Subcutaneous adipose tissue (tissue), 4 donors: ENCODE data around the gene WWP2. TPM values are rescaled to one million over a fixed set of nuclear protein-coding genes. Genes with fewer than 3 reads are reported as not detected.

Experiments
- CTCF ChIP-seq: fragments of 450-650 bp; IDR thresholded peaks from one replicate; pipeline ENCODE4 v1.5.1; 2016; ENCODE audit warnings: low read depth, mild to moderate bottlenecking, control low read depth, antibody characterized with exemption, moderate library complexity
- total RNA-seq, 4 donors: library from RNA; depleted of rRNA; stranded (reverse); fragments of >200 nt; gene quantifications; one replicate each; pipeline ENCODE4 v1.1.0, GENCODE V29; 2016

WWP2 gene
- total RNA-seq, 4 donors from 2014 or later: 20.2 to 48.7 (median 34.7) TPM

GRCh38 chr16:69863401-69864281 lies 101.5 kb downstream of the WWP2 start:
- no peak for TF ChIP-seq CTCF

DNA sequence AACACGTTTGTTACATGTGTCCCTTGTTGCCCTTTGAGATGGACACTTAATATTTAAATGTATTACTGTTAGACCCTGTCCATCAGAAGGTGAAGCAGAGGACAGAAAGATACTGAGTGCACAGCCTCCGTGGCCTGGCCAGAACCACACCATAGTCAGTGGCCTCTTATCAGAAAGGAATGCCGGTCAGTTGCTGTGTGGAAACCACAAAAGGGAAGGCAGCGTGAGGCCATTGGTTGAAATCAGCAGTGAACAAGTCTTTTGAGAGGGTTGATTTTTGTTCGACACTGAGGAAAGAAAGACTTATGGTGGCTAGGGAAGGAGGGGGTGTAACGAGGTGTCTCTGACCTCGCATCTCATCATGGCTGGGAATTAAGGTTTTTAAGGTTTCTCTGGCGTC lies 103.6 kb downstream of the WWP2 start:
- no peak for TF ChIP-seq CTCF

DNA sequence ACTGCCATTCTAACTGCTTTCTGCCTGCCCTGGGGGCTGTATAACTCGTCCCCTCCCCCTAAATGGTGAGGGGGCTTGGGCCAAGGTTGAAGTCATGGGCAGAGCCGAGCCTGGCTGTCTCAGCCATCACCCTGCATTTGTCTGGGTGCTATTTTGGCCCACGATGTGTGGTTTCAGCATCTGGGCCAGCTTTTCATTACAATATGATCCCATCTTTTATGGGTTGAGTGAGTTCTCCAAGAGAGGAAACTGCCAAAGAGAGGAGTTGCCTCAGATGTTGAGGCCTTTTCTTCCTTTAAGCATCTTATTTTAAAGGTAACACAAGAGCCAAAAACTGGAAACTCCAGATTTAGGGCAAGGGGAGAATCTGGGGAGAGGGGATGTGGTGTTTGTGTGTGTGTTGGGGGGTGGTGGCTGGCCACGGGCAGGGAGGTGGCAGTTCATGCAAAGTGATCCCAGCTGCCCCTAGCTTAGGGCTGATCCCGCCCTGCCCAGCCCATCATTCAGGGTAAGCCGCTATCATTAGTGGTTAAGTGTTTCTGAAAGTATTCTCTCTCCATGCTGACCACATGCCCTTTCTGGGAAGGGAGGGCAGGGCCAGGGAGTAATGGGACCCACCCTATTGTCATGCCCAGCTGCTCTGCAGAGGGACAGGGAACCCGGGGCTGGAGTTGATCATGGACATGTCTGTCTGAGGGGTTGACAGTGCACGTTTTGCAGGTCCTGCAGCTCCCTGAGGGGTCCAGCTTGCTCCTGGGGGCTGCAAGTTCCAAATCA lies 105.8 kb downstream of the WWP2 start:
- TF ChIP-seq CTCF: no peak

- no peak for TF ChIP-seq CTCF
These were observed 108.6 kb downstream of the WWP2 start for GRCh38 chr16:69870761-69871160.

- TF ChIP-seq CTCF: no peak
These were observed 109.6 kb downstream of the WWP2 start for GRCh38 chr16:69871708-69872107.

DNA sequence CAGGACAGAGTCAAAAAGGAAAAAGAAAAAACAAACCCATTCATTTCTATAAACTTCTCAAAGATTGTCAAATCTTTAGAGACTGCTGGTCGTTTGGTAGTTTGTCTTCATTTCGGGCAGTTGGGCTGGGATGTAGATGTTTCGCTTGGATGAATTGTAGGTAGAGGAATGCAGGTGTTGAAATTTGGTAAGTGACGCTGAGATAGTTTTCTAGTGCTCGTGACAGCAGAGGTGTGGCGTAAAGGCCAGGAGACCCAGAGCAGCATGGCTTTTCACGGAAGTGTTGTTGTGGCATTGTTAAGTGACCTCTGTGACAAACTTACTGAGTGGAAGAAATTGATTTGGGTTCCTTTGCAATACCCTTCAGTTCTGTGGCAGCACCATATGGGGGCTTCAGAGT lies 110.8 kb downstream of the WWP2 start:
- TF ChIP-seq CTCF: no peak

DNA sequence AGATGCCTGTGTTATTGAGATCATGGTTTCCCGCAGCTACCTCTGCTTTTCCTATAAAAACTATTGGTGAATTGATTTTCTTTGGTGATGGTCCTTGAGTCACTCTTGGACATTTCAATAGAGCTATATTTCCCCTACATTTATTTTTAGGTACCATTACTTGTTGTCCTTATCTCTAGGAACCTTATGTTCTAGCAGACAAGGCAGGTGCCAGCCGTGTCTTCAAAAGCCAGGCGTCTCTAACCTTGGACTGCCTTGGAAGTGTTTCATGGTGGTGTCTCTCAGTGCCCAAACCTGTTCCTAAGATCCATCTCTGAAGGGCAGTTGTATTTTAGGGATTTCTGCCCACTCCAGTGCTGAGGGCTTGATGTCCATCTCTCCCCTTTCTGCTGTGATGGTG lies 111.7 kb downstream of the WWP2 start:
- no peak for TF ChIP-seq CTCF
